A673 (cell line): ENCODE data around the gene MN1.

Experiments used
- EZH2 ChIP-seq: fragments of 200-600 bp; sonication (generic); IDR thresholded peaks from 2 replicates; pipeline ENCODE4 v1.6.1; 2017; ENCODE audit warnings: borderline replicate concordance, low read depth, mild to moderate bottlenecking, mixed read lengths, antibody characterized with exemption, low read length; ENCODE audit not compliant: poor library complexity, severe bottlenecking
- TF ChIP-seq, protein P1 (sequence below): fragments of 300-800, 200-600 bp; sonication (generic); conservative IDR thresholded peaks from 2 replicates; pipeline ENCODE4 v1.5.1; 2017; ENCODE audit warnings: low read depth, mild to moderate bottlenecking, antibody characterized with exemption, low read length, moderate library complexity, mixed read lengths

DNA sequence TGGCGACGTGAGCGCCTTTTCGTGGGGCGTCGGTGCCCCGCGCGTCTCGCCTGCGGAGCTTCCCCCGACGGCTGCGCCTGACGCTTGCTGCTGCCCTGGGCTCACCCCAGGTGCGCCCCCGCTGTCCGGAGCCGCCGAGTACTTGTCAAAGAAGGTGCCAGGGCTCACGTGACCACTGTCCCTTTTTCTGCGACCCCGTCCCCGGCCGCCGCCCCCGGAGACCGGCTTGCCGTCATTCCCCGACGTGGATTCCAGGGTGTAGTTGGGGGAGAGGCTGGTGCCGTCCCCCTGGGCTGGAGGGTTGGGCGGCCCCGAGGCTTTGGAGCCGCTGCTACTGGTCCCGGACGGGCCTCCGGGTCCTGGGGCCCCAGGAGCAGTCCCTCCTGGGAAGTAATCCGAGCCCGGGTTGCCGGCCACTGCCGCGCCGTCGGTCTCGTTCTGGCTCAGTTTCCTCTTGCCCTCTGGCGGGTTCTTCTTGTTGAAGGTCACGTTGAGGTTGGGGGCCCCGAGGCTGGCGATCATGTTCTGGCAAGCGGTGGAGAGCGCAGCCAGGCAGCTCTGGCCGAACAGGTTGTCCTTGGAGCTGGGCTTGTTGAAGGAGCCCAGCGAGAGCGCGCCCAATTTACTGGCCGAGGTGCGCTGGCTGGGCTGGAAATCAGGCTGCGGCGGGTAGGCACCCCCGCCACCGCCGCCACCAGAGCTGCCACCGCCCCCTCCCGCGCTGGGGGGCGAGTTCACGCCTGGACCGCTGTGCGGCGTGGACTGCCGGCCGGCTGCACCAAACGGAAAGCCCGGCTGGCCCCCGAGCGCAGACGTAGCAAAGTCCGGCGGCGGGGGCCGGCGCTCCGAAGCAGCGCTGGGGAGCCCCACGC lies 3.8 kb downstream of the MN1 start:
- TF ChIP-seq, protein P1, sequence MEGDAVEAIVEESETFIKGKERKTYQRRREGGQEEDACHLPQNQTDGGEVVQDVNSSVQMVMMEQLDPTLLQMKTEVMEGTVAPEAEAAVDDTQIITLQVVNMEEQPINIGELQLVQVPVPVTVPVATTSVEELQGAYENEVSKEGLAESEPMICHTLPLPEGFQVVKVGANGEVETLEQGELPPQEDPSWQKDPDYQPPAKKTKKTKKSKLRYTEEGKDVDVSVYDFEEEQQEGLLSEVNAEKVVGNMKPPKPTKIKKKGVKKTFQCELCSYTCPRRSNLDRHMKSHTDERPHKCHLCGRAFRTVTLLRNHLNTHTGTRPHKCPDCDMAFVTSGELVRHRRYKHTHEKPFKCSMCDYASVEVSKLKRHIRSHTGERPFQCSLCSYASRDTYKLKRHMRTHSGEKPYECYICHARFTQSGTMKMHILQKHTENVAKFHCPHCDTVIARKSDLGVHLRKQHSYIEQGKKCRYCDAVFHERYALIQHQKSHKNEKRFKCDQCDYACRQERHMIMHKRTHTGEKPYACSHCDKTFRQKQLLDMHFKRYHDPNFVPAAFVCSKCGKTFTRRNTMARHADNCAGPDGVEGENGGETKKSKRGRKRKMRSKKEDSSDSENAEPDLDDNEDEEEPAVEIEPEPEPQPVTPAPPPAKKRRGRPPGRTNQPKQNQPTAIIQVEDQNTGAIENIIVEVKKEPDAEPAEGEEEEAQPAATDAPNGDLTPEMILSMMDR, result no peak
- no peak for TF ChIP-seq EZH2
